IMR-90 (cell line): ENCODE data around the gene BOLL. TPM values are rescaled to one million over a fixed set of nuclear protein-coding genes. Genes with fewer than 3 reads are reported as not detected.

Experiments
- ATAC-seq: fragments of 200-7000 bp; cut with Tn5 transposase; 2 replicates; pipeline ENCODE4 v1.9.1; 2020; ENCODE audit warnings: low read depth, mild to moderate bottlenecking, moderate library complexity
- BruUV-seq: library from RNA; stranded (reverse); fragments of 400-500 nt; replicated peaks from 2 replicates; lab custom pipeline; 2021; lab: Mats Ljungman, UMichigan
- CTCF ChIA-PET: fragments of 300-600 bp; formaldehyde crosslinking; extraction: SDS; loops from one replicate; lab custom pipeline; 2021; ENCODE audit warnings: antibody characterized with exemption; lab: Yijun Ruan, JAX
- POLR2A ChIA-PET: fragments of 300-600 bp; sonication (Branson Sonifier 250); formaldehyde crosslinking; loops from one replicate; lab custom pipeline; 2022; ENCODE audit warnings: antibody characterized with exemption; ENCODE audit not compliant: unreplicated experiment; lab: Charles Lee
- DNase-seq: peaks from one replicate; pipeline ENCODE4 v3.0.0; 2013
- H2AFZ ChIP-seq: replicated peaks from 2 replicates; pipeline ENCODE3; 2013; ENCODE audit warnings: low read length, mild to moderate bottlenecking; ENCODE audit not compliant: poor library complexity
- H2AK5ac ChIP-seq: 2 replicates; pipeline ENCODE4 v1.6.1; 2013; ENCODE audit warnings: low read depth, low read length, inconsistent platforms
- H2AK9ac ChIP-seq: replicated peaks from 2 replicates; pipeline ENCODE3; 2013; ENCODE audit warnings: mild to moderate bottlenecking, low read depth, low read length, moderate library complexity; ENCODE audit not compliant: poor library complexity
- H2BK120ac ChIP-seq: 2 replicates; pipeline ENCODE4 v1.6.1; 2013; ENCODE audit warnings: low read depth, low read length, inconsistent platforms
- H2BK15ac ChIP-seq: 3 replicates; pipeline ENCODE4 v1.6.1; 2013; ENCODE audit warnings: low read depth, low read length, inconsistent platforms
- H2BK20ac ChIP-seq: 2 replicates; pipeline ENCODE4 v1.6.1; 2013; ENCODE audit warnings: low read depth, mild to moderate bottlenecking, inconsistent platforms, low read length, moderate library complexity
- H2BK5ac ChIP-seq: 2 replicates; pipeline ENCODE4 v1.6.1; 2013; ENCODE audit warnings: mild to moderate bottlenecking, low read depth, low read length, inconsistent platforms; ENCODE audit not compliant: poor library complexity, severe bottlenecking
- H3K14ac ChIP-seq: replicated peaks from 2 replicates; pipeline ENCODE4 v1.6.1; 2013; ENCODE audit warnings: low read depth, low read length, inconsistent platforms
- H3K18ac ChIP-seq: 2 replicates; pipeline ENCODE4 v1.6.1; 2013; ENCODE audit warnings: low read depth, low read length, control low read depth
- H3K23ac ChIP-seq: 2 replicates; pipeline ENCODE4 v1.6.1; 2013; ENCODE audit warnings: low read depth, low read length, inconsistent platforms
- H3K27ac ChIP-seq: 2 replicates; pipeline ENCODE4 v1.5.1; 2013; ENCODE audit warnings: mild to moderate bottlenecking, control low read depth, low read length; ENCODE audit not compliant: insufficient read depth
- H3K27me3 ChIP-seq: 2 replicates; pipeline ENCODE4 v1.6.1; 2013; ENCODE audit warnings: low read length; ENCODE audit not compliant: control insufficient read depth, insufficient read depth
- H3K36me3 ChIP-seq: 2 replicates; pipeline ENCODE4 v1.6.1; 2013; ENCODE audit warnings: low read length, mixed read lengths; ENCODE audit not compliant: control insufficient read depth, insufficient read depth
- H3K4ac ChIP-seq: 2 replicates; pipeline ENCODE4 v1.6.1; 2013; ENCODE audit warnings: low read depth, low read length, inconsistent platforms
- H3K4me1 ChIP-seq: 2 replicates; pipeline ENCODE4 v1.6.1; 2013; ENCODE audit warnings: low read length, mixed read lengths; ENCODE audit not compliant: control insufficient read depth, insufficient read depth
- H3K4me2 ChIP-seq: 2 replicates; pipeline ENCODE4 v1.6.1; 2013; ENCODE audit warnings: low read depth, mild to moderate bottlenecking, control low read depth, low read length, moderate library complexity
- H3K4me3 ChIP-seq: 2 replicates; pipeline ENCODE4 v1.5.1; 2013; ENCODE audit warnings: low read depth, mild to moderate bottlenecking, control low read depth, low read length, moderate library complexity; ENCODE audit not compliant: insufficient read depth
- H3K56ac ChIP-seq: 2 replicates; pipeline ENCODE4 v1.6.1; 2013; ENCODE audit warnings: low read length, inconsistent platforms; ENCODE audit not compliant: insufficient read depth; ENCODE audit errors: extremely low read depth
- H3K79me1 ChIP-seq, 2 experiments: 2 replicates each; pipeline ENCODE4 v1.6.1; 2013; ENCODE audit warnings: low read length in 2 of 2, inconsistent platforms in 1 of 2, low read depth in 1 of 2
- H3K9ac ChIP-seq: 2 replicates; pipeline ENCODE4 v1.6.1; 2013; ENCODE audit warnings: low read depth, low read length, control low read depth
- H3K9me1 ChIP-seq: 2 replicates; pipeline ENCODE4 v1.6.1; 2013; ENCODE audit warnings: low read length, inconsistent platforms; ENCODE audit not compliant: insufficient read depth
- H3K9me3 ChIP-seq: 2 replicates; pipeline ENCODE4 v1.6.1; 2013; ENCODE audit warnings: low read length; ENCODE audit not compliant: control insufficient read depth, insufficient read depth
- H4K20me1 ChIP-seq: 2 replicates; pipeline ENCODE4 v1.6.1; 2013; ENCODE audit warnings: low read length, inconsistent platforms; ENCODE audit not compliant: insufficient read depth
- H4K5ac ChIP-seq: 2 replicates; pipeline ENCODE4 v1.6.1; 2013; ENCODE audit warnings: mild to moderate bottlenecking, low read depth, low read length, control low read depth
- H4K8ac ChIP-seq, 2 experiments: 2 replicates each; pipeline ENCODE4 v1.6.1; 2013; ENCODE audit warnings: low read depth in 2 of 2, low read length in 2 of 2, control low read depth in 1 of 2, inconsistent platforms in 1 of 2
- H4K91ac ChIP-seq: 2 replicates; pipeline ENCODE4 v1.6.1; 2013; ENCODE audit warnings: low read depth, low read length, inconsistent platforms; ENCODE audit not compliant: insufficient read depth
- BHLHE40 ChIP-seq: fragments of 150-350 bp; IDR thresholded peaks from 2 replicates; pipeline ENCODE4 v1.6.1; 2016; ENCODE audit warnings: mild to moderate bottlenecking, low read depth, low read length
- MAFK ChIP-seq: IDR thresholded peaks from 2 replicates; pipeline ENCODE4 v1.6.1; 2012; ENCODE audit warnings: low read depth, low read length, improper control_type of control experiment
- MAZ ChIP-seq: IDR thresholded peaks from 2 replicates; pipeline ENCODE4 v1.6.1; 2012; ENCODE audit warnings: low read depth, mild to moderate bottlenecking, low read length, improper control_type of control experiment, moderate library complexity, borderline replicate concordance
- MXI1 ChIP-seq: IDR thresholded peaks from 2 replicates; pipeline ENCODE4 v1.6.1; 2012; ENCODE audit warnings: low read depth, mild to moderate bottlenecking, low read length, moderate library complexity, borderline replicate concordance
- RFX5 ChIP-seq: IDR thresholded peaks from 2 replicates; pipeline ENCODE4 v1.8.0; 2012; ENCODE audit warnings: low read depth, mild to moderate bottlenecking, low read length, moderate library complexity
- WGBS, 2 experiments: methylation state at CpG; one replicate each; pipeline versions ENCODE4 v1.1.5 to v1.1.7; 2013; ENCODE audit warnings: missing lambda C conversion rate in 2 of 2; ENCODE audit not compliant: insufficient read length in 1 of 2; ENCODE audit errors: extremely low coverage in 2 of 2; 5-methylcytosine and 5-hydroxymethylcytosine counted together
- dilution Hi-C: fragments of 300-500 bp; cut with HindIII; formaldehyde crosslinking; loops from one replicate; pipeline ENCODE4 v1.14.3; 2018; ENCODE audit warnings: low sequenced_read_pairs; ENCODE audit not compliant: unreplicated experiment
- in situ Hi-C: fragments of 300-500 bp; cut with MboI; formaldehyde crosslinking; loops from 3 replicates; pipeline ENCODE4 v1.14.3; 2019; ENCODE audit warnings: low sequenced_read_pairs, inconsistent platforms, mixed read lengths
- intact Hi-C: fragments of 100-400 bp; cut with micrococcal nuclease; formaldehyde crosslinking; loops from 2 replicates; pipeline ENCODE4 v1.10.0; 2022
- polyA plus RNA-seq, 3 experiments: library from polyadenylated mRNA; depleted of rRNA; stranded (reverse); fragments of >200 nt; gene quantifications; 2 replicates each; pipeline ENCODE4 v1.2.3, GENCODE V29; 2012; ENCODE audit warnings: low replicate concordance in 1 of 3
- total RNA-seq: library from RNA; depleted of rRNA; stranded (reverse); fragments of >200 nt; gene quantifications from 2 replicates; pipeline ENCODE4 v1.2.3, GENCODE V29; 2012
- TF ChIP-seq, protein P1 (sequence below): conservative IDR thresholded peaks from 2 replicates; pipeline ENCODE4 v1.5.1; 2012; ENCODE audit warnings: mild to moderate bottlenecking, low read depth, low read length, improper control_type of control experiment
- TF ChIP-seq, protein P2 (sequence below): fragments of 150-350 bp; IDR thresholded peaks from 2 replicates; pipeline ENCODE4 v1.6.1; 2017; ENCODE audit warnings: mild to moderate bottlenecking, antibody characterized with exemption, low read length, low read depth

BOLL gene
- total and polyA plus RNA-seq, 2 of the 4 experiments (the other 2 are of a cell fraction), result not detected

GRCh38 chr2:197759625-197760292 is 25.4 kb downstream of the BOLL start:
- Histone ChIP-seq H3K23ac (no peak overlapping the region), H4K91ac (no peak overlapping the region), H2AK5ac (no peak overlapping the region), H2BK5ac (no peak overlapping the region), H2BK15ac (no peak overlapping the region), H2BK120ac (no peak overlapping the region), H3K4me3 (no peak overlapping the region), H2BK20ac (no peak overlapping the region), H3K9me3 (peaks cover 5% of the 10 kb centered on the region), H2AFZ (no peak overlapping the region), H3K14ac (no peak overlapping the region), H3K56ac (no peak overlapping the region), H4K8ac (no peak overlapping the region), H3K36me3 (no peaks in the 10 kb centered on the region), H3K27ac (no peak overlapping the region), H3K27me3 (no peaks in the 10 kb centered on the region), H3K9me1 (no peaks in the 10 kb centered on the region), H3K18ac (no peak overlapping the region), H3K4me1 (no peaks in the 10 kb centered on the region), H3K4ac (no peak overlapping the region), H3K79me1 (no peaks in the 10 kb centered on the region), H4K20me1 (no peaks in the 10 kb centered on the region), H4K5ac (no peak overlapping the region), H2AK9ac (no peak overlapping the region), H3K9ac (no peak overlapping the region), H3K4me2 (no peak overlapping the region)
- dilution Hi-C loops (no loop called here), intact Hi-C loops (no loop called here), in situ Hi-C loops (no loop called here)
- DNase-seq (no peak), ATAC-seq (no peak)
- BruUV-seq, result no TSS peak
- WGBS, 2 experiments, result 24% methylated on average over 4 of the region's 11 CpGs; no CpG with 5 or more reads in 1 of the 2 experiments
- no peak for TF ChIP-seq MXI1
- TF ChIP-seq BHLHE40, result no peak
- TF ChIP-seq, protein P1, sequence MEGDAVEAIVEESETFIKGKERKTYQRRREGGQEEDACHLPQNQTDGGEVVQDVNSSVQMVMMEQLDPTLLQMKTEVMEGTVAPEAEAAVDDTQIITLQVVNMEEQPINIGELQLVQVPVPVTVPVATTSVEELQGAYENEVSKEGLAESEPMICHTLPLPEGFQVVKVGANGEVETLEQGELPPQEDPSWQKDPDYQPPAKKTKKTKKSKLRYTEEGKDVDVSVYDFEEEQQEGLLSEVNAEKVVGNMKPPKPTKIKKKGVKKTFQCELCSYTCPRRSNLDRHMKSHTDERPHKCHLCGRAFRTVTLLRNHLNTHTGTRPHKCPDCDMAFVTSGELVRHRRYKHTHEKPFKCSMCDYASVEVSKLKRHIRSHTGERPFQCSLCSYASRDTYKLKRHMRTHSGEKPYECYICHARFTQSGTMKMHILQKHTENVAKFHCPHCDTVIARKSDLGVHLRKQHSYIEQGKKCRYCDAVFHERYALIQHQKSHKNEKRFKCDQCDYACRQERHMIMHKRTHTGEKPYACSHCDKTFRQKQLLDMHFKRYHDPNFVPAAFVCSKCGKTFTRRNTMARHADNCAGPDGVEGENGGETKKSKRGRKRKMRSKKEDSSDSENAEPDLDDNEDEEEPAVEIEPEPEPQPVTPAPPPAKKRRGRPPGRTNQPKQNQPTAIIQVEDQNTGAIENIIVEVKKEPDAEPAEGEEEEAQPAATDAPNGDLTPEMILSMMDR, result no peak
- no peak for TF ChIP-seq RFX5
- TF ChIP-seq, protein P2, sequence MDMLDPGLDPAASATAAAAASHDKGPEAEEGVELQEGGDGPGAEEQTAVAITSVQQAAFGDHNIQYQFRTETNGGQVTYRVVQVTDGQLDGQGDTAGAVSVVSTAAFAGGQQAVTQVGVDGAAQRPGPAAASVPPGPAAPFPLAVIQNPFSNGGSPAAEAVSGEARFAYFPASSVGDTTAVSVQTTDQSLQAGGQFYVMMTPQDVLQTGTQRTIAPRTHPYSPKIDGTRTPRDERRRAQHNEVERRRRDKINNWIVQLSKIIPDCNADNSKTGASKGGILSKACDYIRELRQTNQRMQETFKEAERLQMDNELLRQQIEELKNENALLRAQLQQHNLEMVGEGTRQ, result no peak
- no peak for TF ChIP-seq MAFK
- no peak for TF ChIP-seq MAZ
- ChIA-PET POLR2A (no interaction called here), CTCF (no interaction called here)
